ENCODE results near the gene NCK1. TPM values are rescaled to one million over a fixed set of nuclear protein-coding genes. Genes with fewer than 3 reads are reported as not detected.
"Not testable (repeated sequence)": the region's sequence is repeated elsewhere in the genome, so short reads cannot be mapped to it uniquely, and the experiment has no call there.

Gene NCK1
- total and polyA plus RNA-seq, 2 donors = 45.2 to 70.2 TPM

DNA sequence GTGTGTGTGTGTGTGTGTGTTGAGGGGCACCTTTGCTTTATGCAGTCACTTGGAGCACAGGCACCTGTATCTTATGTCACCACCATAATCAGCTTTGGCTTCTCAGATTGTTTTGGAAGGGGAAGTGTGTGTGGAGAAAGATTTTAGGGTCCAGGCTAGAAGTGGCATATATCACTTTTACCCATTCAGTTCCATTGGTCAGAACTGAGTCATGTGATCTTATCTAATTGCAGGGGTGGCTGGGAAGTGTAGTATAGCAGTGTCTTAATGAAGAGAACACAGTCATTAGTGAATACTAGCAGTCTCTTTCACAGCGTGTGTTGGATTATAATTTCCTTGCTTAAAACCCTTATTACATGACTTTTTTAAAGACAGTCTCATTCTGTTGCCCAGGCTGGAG, 20.6 kb downstream of the NCK1 start:
- H3K27me3 ChIP-seq (ENCODE audit: control insufficient read depth in 2 of 2, insufficient read depth in 1 of 2, low read length in 1 of 2) = no peaks in the 10 kb centered on the region
- peaks cover 29 to 30% of the 10 kb centered on the region in 2 donors for H3K4me1 ChIP-seq (ENCODE audit: control insufficient read depth in 2 of 2, insufficient read depth in 2 of 2, low read length in 2 of 2)
- no peak overlapping the region for H3K4me3 ChIP-seq (ENCODE audit: low read length in 2 of 2)
- no peaks in the 10 kb centered on the region for H3K36me3 ChIP-seq (ENCODE audit: control insufficient read depth in 2 of 2, insufficient read depth in 2 of 2, low read length in 1 of 2)
- H3K9me3 ChIP-seq (ENCODE audit: control insufficient read depth in 2 of 2, insufficient read depth in 1 of 2, low read length in 1 of 2) = peaks cover 0 to 3% of the 10 kb centered on the region in 2 donors
- WGBS = 92% methylated on average over 1 of the region's 1 CpG
- DNase-seq (ENCODE audit: low read depth in 6 of 9, low spot score in 9 of 9) = peak in 1 of 9 donors; percentile 49
- H3K27ac ChIP-seq (ENCODE audit: low read depth in 1 of 2, low read length in 1 of 2) = no peak overlapping the region

DNA sequence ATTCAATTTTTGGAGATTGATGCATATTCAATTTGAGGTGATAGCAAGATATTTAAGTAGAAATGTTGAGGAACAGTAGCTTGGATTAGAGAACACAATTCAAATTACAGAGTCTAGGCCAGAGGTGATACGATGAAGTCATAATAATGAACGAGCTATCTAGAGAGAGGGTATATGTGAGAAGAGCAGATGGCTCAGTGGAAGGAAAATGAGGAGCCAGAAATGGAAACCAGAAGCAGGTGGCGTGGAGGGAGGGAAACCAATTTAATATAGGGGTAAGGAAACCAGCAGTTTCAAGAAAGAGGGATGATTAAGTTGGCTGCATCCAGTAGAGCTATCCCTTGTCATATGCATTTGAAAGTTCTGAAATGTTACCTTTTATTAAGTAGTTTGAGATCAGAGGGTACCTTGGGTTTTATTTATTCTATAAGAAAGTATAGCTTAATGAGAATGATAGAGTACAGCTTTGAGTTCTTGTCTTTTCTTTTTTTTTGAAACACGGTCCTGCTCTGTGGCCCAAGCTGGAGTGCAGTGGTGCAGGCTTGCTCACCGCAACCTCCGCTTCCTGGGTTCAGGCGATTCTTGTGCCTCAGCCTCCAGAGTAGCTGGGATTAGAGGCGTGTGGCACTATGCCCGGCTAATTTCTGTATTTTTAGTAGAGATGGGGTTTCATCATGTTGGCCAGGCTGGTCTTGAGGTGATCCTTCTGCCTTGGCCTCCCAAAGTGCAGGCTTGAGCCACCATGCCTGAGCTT, 22.1 kb downstream of the NCK1 start:
- peak overlapping the region in 1 of 2 donors; percentile 57 for H3K27ac ChIP-seq (ENCODE audit: low read depth in 1 of 2, low read length in 1 of 2)
- no peak overlapping the region for H3K4me3 ChIP-seq (ENCODE audit: low read length in 2 of 2)
- no peak for DNase-seq (ENCODE audit: low read depth in 6 of 9, low spot score in 9 of 9)
- peaks cover 0 to 5% of the 10 kb centered on the region in 2 donors for H3K36me3 ChIP-seq (ENCODE audit: control insufficient read depth in 2 of 2, insufficient read depth in 2 of 2, low read length in 1 of 2)
- H3K4me1 ChIP-seq (ENCODE audit: control insufficient read depth in 2 of 2, insufficient read depth in 2 of 2, low read length in 2 of 2) = peaks cover 29 to 30% of the 10 kb centered on the region in 2 donors
- H3K9me3 ChIP-seq (ENCODE audit: control insufficient read depth in 2 of 2, insufficient read depth in 1 of 2, low read length in 1 of 2) = no peaks in the 10 kb centered on the region
- WGBS = 69% methylated on average over 9 of the region's 9 CpGs
- H3K27me3 ChIP-seq (ENCODE audit: control insufficient read depth in 2 of 2, insufficient read depth in 1 of 2, low read length in 1 of 2) = no peaks in the 10 kb centered on the region

DNA sequence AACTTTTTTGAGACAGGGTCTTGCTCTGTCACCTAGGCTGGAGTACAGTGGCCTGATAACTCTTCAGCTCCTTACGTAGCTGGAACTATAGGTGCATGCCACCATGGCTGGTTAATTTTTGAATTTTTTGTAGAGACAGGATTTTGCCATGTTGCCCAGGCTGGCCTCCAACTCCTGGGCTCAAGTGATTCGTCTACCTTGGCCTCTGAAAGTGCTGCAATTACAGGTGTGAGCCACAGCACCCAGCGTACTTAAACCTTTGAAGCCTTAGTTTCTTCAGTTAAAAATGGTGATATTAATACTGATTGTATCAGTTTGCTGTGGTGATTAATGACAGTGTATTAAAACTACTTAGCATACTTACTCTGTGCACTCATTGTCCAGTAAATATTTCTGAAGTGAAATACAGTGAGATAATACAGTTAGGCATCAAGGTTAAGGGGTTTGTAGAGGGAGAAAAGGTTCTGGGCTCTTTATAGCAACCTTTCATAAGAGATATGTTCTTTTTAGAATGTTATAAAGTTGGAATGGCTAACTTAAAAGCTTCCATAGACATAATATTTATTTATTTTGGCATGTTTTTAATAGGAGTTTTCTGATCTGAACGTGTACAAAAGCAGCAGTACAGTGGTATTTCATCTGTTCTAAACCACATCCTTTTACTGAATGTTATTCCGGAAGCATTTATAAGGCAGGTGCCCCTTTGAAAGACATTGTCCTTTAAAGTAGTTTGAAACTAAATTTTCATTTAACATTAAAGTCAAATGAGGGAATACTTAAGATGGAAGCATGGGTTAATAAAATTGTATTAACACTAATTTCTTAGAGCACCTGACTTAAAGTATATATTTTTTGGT, 23.6 kb downstream of the NCK1 start:
- Histone ChIP-seq H3K36me3 (ENCODE audit: control insufficient read depth in 2 of 2, insufficient read depth in 2 of 2, low read length in 1 of 2) (peaks cover 0 to 8% of the 10 kb centered on the region in 2 donors), H3K9me3 (ENCODE audit: control insufficient read depth in 2 of 2, insufficient read depth in 1 of 2, low read length in 1 of 2) (peaks cover 0 to 6% of the 10 kb centered on the region in 2 donors), H3K27ac (ENCODE audit: low read depth in 1 of 2, low read length in 1 of 2) (peak overlapping the region; percentile 80 to 89), H3K4me3 (ENCODE audit: low read length in 2 of 2) (peak overlapping the region; percentile 22 to 32), H3K27me3 (ENCODE audit: control insufficient read depth in 2 of 2, insufficient read depth in 1 of 2, low read length in 1 of 2) (no peaks in the 10 kb centered on the region), H3K4me1 (ENCODE audit: control insufficient read depth in 2 of 2, insufficient read depth in 2 of 2, low read length in 2 of 2) (peaks cover 25 to 30% of the 10 kb centered on the region in 2 donors)
- DNase-seq (ENCODE audit: low read depth in 6 of 9, low spot score in 9 of 9) = peak in 6 of 9 donors; percentile 40 to 79 (median 48)
- WGBS = 20% methylated on average over 5 of the region's 5 CpGs

DNA sequence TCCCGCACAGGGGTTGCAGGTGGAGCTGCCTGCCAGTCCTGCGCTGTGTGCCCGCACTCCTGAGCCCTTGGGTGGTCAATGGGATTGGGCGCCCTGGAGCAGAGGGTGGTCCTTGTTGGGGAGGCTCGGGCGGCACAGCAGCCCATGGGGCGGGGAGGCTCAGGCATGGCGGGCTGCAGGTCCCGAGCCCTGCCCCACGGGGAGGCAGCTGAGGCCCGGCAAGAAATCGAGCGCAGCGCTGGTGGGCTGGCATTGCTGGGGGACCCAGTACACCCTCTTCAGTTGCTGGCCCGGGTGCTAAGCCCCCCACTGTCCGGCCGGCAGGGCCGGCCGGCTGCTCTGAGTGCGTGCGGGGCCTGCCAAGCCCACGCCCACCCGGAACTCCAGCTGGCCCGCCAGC, 27.9 kb downstream of the NCK1 start:
- peaks cover 0 to 11% of the 10 kb centered on the region in 2 donors for H3K36me3 ChIP-seq (ENCODE audit: control insufficient read depth in 2 of 2, insufficient read depth in 2 of 2, low read length in 1 of 2)
- peaks cover 0 to 9% of the 10 kb centered on the region in 2 donors for H3K9me3 ChIP-seq (ENCODE audit: control insufficient read depth in 2 of 2, insufficient read depth in 1 of 2, low read length in 1 of 2)
- no peak for DNase-seq (ENCODE audit: low read depth in 6 of 9, low spot score in 9 of 9)
- no peak overlapping the region for H3K27ac ChIP-seq (ENCODE audit: low read depth in 1 of 2, low read length in 1 of 2)
- 87% methylated on average over 24 of the region's 24 CpGs for WGBS
- H3K27me3 ChIP-seq (ENCODE audit: control insufficient read depth in 2 of 2, insufficient read depth in 1 of 2, low read length in 1 of 2) = no peaks in the 10 kb centered on the region
- H3K4me3 ChIP-seq (ENCODE audit: low read length in 2 of 2) = no peak overlapping the region
- H3K4me1 ChIP-seq (ENCODE audit: control insufficient read depth in 2 of 2, insufficient read depth in 2 of 2, low read length in 2 of 2) = peaks cover 21 to 22% of the 10 kb centered on the region in 2 donors

GRCh38 chr3:136891934-136892855, 30.2 kb downstream of the NCK1 start:
- Histone ChIP-seq H3K9me3 (ENCODE audit: control insufficient read depth in 2 of 2, insufficient read depth in 1 of 2, low read length in 1 of 2) (peaks cover 0 to 9% of the 10 kb centered on the region in 2 donors), H3K4me1 (ENCODE audit: control insufficient read depth in 2 of 2, insufficient read depth in 2 of 2, low read length in 2 of 2) (peaks cover 6 to 7% of the 10 kb centered on the region in 2 donors), H3K27ac (ENCODE audit: low read depth in 1 of 2, low read length in 1 of 2) (no peak overlapping the region), H3K36me3 (ENCODE audit: control insufficient read depth in 2 of 2, insufficient read depth in 2 of 2, low read length in 1 of 2) (peaks cover 4 to 19% of the 10 kb centered on the region in 2 donors), H3K27me3 (ENCODE audit: control insufficient read depth in 2 of 2, insufficient read depth in 1 of 2, low read length in 1 of 2) (no peaks in the 10 kb centered on the region), H3K4me3 (ENCODE audit: low read length in 2 of 2) (no peak overlapping the region)
- WGBS = 49% methylated on average over 2 of the region's 2 CpGs
- DNase-seq (ENCODE audit: low read depth in 6 of 9, low spot score in 9 of 9) = no peak

DNA sequence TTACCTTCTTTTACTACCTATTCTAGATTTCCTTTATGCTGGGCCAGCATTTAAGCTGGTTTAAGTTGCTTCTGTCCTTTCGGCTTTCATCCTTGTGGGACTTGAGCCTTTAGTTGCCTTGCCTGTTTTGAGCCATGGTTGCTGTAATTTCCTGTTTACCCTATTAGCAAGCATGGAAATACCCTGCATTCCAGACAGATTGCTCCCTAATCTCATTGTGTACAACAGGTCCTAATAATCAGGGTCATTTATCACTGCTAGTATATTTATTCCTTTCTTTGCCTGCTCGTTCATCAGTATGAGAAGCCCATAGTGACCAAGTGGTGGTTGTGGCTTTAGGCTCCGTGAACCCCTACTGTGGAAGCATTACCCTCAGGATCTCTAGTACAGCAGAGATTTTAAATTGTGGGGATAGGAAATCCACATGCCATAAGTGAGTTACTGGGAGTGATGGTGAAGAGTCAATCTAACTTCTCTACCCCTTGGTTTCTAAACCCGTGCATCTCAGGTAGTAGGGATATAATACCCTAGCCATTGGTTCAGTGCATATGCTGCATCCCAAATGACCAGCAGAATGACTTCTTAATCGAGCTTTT, 31.9 kb downstream of the NCK1 start:
- Histone ChIP-seq H3K27me3 (ENCODE audit: control insufficient read depth in 2 of 2, insufficient read depth in 1 of 2, low read length in 1 of 2) (no peaks in the 10 kb centered on the region), H3K36me3 (ENCODE audit: control insufficient read depth in 2 of 2, insufficient read depth in 2 of 2, low read length in 1 of 2) (peaks cover 4 to 16% of the 10 kb centered on the region in 2 donors), H3K27ac (ENCODE audit: low read depth in 1 of 2, low read length in 1 of 2) (peak overlapping the region in 1 of 2 donors; percentile 22), H3K4me1 (ENCODE audit: control insufficient read depth in 2 of 2, insufficient read depth in 2 of 2, low read length in 2 of 2) (peaks cover 6 to 9% of the 10 kb centered on the region in 2 donors), H3K9me3 (ENCODE audit: control insufficient read depth in 2 of 2, insufficient read depth in 1 of 2, low read length in 1 of 2) (peaks cover 0 to 9% of the 10 kb centered on the region in 2 donors), H3K4me3 (ENCODE audit: low read length in 2 of 2) (no peak overlapping the region)
- WGBS = 79% methylated on average over 5 of the region's 5 CpGs
- DNase-seq (ENCODE audit: low read depth in 6 of 9, low spot score in 9 of 9) = no peak

GRCh38 chr3:136897171-136897570, 35.2 kb downstream of the NCK1 start:
- WGBS = 92% methylated on average over 1 of the region's 1 CpG
- not testable (repeated sequence) for H3K9me3 ChIP-seq (ENCODE audit: control insufficient read depth in 2 of 2, insufficient read depth in 1 of 2, low read length in 1 of 2); DNase-seq (ENCODE audit: low read depth in 6 of 9, low spot score in 9 of 9); H3K27ac ChIP-seq (ENCODE audit: low read depth in 1 of 2, low read length in 1 of 2); H3K27me3 ChIP-seq (ENCODE audit: control insufficient read depth in 2 of 2, insufficient read depth in 1 of 2, low read length in 1 of 2); H3K4me3 ChIP-seq (ENCODE audit: low read length in 2 of 2)
- H3K4me1 ChIP-seq (ENCODE audit: control insufficient read depth in 2 of 2, insufficient read depth in 2 of 2, low read length in 2 of 2) = peaks cover 9 to 14% of the 10 kb centered on the region in 2 donors
- H3K36me3 ChIP-seq (ENCODE audit: control insufficient read depth in 2 of 2, insufficient read depth in 2 of 2, low read length in 1 of 2) = peaks cover 4 to 16% of the 10 kb centered on the region in 2 donors

DNA sequence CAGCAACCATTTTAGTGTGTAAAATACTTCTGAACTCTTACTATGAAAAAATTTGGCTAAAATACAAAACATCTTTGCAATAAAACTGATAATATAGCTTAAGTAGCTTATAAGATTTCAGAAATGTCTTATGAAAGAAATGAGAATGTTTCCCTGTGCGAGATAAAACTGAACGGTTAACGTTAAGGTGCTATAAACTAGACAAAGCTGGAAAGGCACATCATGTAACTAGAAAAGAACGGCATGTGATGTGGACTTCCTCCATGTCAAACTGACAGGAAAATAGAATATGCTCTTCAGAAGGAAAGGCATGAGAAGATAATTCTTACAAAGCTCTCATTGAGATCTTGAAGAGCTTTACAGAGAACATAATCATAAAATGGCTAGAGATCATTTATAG, 36.5 kb downstream of the NCK1 start:
- H3K4me3 ChIP-seq (ENCODE audit: low read length in 2 of 2) = no peak overlapping the region
- peaks cover 2 to 3% of the 10 kb centered on the region in 2 donors for H3K9me3 ChIP-seq (ENCODE audit: control insufficient read depth in 2 of 2, insufficient read depth in 1 of 2, low read length in 1 of 2)
- H3K27me3 ChIP-seq (ENCODE audit: control insufficient read depth in 2 of 2, insufficient read depth in 1 of 2, low read length in 1 of 2) = no peaks in the 10 kb centered on the region
- 49% methylated on average over 4 of the region's 4 CpGs for WGBS
- peaks cover 4 to 16% of the 10 kb centered on the region in 2 donors for H3K36me3 ChIP-seq (ENCODE audit: control insufficient read depth in 2 of 2, insufficient read depth in 2 of 2, low read length in 1 of 2)
- H3K4me1 ChIP-seq (ENCODE audit: control insufficient read depth in 2 of 2, insufficient read depth in 2 of 2, low read length in 2 of 2) = peaks cover 5 to 14% of the 10 kb centered on the region in 2 donors
- H3K27ac ChIP-seq (ENCODE audit: low read depth in 1 of 2, low read length in 1 of 2) = peak overlapping the region; percentile 52 to 64
- DNase-seq (ENCODE audit: low read depth in 6 of 9, low spot score in 9 of 9) = peak in 1 of 9 donors; percentile 36

Data from thymus (tissue), 11 donors.